ENCODE results near the gene HDAC4.

The HDAC4 gene

DNA sequence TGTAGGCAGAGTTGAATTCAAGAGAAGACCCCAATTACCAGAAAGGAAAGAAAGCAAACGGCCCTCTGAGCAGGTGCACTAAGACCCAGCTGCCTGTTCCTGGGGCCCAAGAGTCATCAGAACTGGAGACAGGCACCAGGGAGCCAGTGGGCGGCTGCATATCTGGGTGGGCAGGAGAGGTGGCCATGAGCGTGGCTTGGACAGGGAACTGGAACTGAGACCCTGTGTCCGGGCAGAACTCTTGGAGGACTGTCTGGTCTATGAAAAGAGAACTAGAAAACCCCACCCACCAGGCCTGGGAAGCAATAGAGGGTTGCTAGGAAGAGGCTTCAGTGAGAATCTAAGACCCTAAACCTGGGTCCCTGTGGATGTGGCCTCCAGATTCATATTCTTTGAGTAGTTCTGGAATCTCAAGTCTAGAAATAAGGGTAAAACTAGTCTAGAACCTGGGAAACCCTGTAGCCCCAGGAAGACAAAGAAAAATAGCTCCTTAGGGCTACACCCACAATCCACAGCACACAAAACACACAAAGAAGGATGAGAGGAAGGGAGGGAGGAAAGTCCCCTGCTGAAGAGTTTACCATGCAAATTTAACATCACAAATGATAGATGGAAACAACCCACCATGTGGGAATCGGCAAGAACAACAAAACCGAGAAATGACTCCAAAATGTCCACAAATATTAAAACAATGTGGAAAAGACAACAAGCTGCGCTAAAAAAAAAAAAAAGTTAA lies 147.0 kb downstream of the HDAC4 start:
- DNase-seq (ENCODE audit: low read depth): no peak

DNA sequence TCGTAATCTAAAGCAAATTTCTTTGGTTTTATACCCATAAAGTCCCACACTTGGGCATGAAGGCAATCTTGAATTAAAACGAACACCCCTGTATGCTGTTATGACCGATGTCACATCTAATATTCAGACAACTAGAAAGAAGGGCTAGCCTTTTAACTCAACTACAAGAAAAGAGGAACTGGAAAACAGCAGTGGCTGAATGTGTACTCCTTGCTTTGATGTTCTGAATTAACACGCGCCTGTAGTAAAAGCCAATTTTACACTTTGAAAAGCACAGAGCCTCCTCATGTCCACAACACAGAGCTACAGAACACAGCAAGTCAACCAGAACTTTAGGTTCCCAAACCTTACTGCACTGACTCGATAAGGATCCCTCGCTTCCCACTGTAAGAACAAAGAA lies 147.6 kb downstream of the HDAC4 start:
- DNase-seq (ENCODE audit: low read depth): no peak

DNA sequence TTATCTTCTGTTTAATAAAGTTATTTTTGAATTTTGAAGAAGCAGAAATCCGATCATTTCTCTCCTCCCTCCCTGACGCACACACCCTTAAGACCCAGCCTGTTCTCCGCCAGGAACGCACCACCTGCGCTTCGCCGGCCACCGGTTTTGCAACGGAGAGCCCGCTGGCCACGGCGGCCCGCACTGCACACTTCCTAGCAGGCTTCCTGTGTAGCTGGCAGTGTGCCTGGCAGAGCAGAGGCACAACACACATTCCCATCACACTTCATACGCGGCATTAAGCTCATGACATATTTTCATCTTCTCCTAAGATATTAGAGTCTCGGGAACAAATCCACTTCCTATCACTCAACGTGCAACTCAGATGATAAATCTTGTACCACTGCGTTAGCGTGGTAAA lies 148.0 kb downstream of the HDAC4 start:
- DNase-seq (ENCODE audit: low read depth): no peak

DNA sequence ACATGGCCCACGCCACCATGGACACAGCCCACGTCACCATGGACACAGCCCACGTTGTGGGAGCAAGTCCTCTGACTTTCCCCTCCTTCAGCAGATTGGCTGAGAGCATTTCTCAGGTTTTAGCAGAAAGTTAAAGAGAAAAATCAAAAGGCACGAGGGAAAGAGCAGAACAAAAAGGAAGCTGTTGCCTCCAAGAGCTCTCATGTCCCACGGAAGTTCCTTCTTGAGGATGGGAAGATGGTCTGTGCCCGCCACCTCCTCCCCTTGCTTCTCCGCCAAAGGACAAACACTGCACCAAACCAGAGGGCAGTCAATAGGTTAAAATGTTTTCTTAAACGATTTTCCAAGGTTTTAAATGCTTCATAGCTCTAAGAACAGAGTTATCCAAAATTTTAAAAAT lies 148.4 kb downstream of the HDAC4 start:
- DNase-seq (ENCODE audit: low read depth): no peak

DNA sequence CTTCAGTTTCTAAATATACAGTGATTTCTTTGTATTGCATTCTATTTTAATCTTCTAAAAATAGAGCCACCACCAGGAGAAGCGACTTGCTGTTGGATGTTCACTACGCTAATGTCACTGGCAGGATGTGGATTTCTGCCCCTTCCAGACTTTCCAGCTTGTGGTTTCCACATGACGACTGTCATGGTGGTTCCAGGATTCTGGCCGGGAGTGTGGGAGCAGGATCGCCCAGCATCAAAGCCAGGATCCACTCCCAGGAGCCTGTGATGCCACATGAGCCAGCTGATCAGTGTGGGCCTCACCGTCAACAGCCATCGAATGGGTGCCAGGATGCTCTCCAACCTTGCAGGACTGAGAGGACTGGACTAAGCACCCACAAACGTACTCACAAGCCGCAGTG lies 148.8 kb downstream of the HDAC4 start:
- DNase-seq (ENCODE audit: low read depth): no peak

DNA sequence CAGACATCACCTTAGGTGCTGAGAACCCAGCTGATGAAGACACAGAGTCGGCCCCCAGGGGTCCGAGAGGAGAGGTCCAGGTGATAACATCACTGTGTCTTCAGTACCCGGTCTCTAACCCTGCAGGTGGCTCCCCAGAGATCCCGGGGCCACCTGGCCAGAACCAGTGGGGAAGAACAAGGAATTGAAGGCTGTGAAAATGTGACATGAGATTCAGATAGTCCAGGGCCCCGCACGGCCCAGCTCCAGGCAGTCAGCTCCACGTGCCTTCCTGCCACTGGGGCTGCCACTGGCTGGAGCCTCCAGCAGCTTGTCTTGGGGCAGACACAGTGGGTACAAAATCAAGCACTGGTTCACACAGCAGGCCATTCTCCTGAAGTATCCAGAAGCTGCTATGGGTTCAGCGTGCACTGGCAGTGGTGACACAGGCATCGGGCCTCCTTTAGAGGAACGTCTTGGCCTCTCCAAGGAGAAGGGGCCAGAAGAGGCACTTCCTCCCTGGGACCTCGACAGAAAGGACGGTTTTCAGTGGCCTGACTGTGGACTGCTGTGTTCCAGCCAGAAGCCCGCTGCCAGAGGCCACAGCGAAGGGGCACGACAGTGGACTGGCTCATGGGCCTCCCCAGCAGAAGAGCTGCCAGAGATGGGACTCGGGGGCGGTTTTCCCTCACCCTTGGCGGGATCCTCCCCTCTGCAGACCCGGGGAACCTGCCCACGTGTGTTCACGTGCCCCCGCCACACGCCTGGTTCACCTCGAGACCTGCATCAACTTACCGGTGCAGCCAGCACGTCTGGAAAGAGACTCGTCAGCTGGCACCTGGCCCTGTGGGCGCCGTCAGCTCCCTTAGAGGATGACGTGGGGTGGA lies 150.4 kb downstream of the HDAC4 start:
- no peak for DNase-seq (ENCODE audit: low read depth)

DNA sequence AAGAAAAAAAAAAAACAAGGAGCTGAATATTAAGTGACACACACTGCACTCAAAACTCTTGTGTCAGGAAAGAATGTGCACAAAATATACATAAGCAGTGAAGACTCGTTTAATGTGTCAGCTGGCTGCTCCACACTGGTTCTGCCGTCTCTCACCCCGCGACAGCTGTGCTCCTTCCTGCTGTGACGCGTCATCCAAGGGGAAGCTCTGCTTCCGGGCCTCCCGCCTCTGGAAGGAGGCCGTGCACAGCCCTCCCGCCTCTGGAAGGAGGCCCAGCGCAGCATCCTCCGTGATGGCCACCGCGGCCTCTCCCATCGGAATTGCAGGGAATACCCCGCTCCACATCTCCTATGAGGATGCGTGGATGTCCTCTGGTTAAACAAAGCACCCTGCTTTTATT lies 151.0 kb downstream of the HDAC4 start:
- no peak for DNase-seq (ENCODE audit: low read depth)

DNA sequence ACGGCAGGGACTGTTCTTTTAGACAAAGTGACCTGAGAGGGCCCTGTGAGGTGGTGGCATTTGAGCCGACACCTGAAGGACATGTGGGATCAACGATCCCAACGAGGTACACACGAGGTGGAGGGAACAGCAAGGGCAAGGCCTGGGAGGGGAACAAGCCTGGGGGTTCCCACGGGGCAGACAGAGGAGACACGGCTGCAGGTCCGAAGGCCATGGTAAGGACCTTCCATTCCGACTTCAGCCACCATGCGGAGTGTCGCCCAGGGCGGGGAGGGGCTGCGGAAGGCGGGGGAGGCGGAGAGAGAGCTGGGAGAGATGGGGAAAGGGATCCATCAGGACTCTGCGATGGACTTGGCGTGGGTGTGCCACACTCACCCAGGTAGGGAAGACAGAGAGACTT lies 151.8 kb downstream of the HDAC4 start:
- no peak for DNase-seq (ENCODE audit: low read depth)

DNA sequence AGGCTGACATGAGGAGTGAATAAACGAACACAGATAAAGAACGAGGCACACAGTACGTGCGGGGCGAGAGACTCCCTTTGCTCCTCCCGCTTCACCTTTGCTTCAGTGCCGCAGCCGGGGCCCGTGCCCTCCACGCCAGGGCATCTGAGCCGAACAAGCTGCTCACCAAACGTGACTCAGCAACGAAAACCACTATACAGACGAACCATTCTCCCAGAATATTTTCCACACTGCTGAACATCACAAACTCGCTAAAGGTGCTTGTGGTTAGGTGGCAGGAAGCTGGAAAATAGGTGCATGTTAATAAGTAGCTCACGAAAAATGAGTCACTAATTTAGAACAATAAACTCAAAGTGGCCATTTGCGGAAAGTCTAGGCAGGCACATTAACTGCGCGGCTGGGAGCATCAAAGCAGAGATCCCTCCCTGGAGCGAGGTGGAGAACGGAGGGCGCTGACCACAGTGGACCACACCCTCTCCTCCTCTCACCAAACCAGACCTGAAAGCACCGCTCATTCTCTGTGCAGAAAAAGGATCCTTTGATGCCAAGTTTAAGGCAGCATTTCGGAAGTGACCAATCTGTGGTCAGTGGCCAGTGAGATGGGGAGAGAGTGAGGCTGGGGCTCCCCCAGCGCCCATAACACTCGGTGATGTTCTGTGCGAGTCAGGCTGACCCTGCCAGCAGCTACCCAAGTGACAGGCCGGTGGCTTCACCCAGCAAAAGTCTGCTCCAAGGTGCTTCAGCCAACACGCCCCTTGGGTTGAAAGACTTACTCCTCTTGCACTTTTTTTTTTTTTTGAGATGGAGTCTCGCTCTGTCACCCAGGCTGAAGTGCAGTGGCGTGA lies 153.2 kb downstream of the HDAC4 start:
- no peak for DNase-seq (ENCODE audit: low read depth)

DNA sequence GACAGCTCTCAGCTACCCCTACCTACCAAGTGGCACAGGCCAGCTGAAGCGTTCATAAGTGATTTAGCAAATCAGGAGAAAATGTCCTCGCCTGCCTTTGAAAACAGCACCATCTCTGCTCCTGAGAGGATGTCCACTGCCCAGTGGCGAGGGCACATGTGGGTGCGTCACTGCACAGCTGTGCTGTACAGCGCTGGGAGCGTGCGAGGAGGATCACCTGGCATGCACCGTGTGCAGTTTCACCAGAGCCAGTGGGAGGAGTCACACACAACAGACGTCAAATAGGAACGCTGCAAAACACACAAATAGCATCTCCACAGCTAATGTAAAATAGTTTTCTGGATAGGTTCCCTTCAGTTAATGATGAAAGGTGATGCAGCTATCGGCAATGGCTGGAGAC lies 154.1 kb downstream of the HDAC4 start:
- DNase-seq (ENCODE audit: low read depth): no peak

DNA sequence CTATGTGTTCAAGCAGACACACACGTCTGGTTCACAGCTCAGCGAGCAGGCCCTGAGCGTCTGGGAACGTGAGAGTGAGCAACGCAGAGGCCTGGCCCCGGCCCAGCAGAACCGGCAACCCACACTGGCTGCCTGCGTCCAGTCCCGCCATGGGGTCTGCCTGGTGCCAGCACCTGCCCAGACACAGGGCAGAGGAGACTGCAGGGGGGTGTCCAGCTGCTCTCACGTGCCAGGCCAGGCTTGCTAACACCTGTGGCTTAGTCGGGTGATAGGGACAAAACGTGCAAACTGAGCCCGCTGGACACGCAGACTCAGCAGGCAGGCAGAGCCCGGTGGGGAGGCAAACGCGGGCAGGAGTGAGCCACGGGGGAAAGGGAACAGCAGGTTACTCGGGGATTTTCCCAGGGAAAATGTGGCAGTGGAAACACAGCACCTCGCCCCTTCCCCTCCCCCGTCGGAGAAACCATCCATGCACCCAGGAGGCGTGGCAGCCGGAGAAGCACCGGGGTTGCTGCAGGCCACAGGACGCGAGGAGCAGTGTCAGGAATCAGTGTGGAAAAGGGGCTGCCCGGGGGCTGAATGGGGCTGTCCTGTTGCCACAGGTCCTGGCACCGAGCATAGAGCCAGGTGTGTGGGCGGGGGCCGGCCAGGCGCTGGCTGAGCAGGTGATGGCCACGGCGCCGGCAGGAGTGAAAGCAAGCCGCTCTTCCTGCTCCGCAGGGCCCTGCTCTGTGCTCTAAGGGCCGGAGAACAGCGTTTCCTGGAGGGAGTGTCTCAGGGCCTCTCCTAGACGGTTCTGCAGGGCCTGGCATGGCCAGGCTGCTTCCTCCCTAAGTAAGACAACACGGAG lies 154.7 kb downstream of the HDAC4 start:
- no peak for DNase-seq (ENCODE audit: low read depth)

DNA sequence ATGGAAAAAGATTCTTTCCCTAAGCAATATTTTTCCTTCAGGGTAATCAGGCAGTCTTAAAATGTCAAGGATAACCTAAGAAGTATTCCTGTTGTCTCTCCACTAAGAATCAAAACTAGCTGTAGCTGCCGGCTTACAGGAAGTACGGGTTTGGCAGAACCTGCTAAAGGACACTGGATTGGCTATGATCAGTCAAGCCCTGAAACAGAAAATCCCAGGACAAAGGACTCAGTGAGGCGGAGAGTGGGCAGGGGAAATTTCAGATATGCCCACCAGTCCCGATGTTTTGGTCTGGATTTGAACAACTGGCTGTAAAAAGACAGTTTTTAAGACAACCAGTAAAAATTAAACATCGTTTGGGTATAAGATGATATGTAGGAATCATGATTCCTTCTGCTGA lies 155.7 kb downstream of the HDAC4 start:
- no peak for DNase-seq (ENCODE audit: low read depth)

DNA sequence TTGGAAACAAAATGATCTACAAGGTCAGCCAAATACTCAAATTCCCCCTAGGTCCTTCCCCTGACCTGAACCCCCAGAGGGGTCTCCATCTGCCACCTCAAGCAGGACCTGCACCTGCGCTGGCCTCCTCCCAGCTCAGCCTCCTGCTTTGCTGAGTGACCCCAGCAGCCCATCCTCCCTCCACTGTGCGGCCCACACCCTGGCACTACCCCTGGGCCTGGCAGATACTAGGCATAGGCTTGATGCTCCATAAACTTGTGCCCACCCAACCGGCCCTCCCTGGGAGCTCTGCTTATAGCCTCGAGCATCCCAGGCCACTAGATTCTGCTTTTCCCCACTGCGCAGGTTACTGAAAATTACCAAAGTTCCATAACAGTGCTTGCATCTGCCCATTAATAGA lies 156.2 kb downstream of the HDAC4 start:
- no peak for DNase-seq (ENCODE audit: low read depth)

DNA sequence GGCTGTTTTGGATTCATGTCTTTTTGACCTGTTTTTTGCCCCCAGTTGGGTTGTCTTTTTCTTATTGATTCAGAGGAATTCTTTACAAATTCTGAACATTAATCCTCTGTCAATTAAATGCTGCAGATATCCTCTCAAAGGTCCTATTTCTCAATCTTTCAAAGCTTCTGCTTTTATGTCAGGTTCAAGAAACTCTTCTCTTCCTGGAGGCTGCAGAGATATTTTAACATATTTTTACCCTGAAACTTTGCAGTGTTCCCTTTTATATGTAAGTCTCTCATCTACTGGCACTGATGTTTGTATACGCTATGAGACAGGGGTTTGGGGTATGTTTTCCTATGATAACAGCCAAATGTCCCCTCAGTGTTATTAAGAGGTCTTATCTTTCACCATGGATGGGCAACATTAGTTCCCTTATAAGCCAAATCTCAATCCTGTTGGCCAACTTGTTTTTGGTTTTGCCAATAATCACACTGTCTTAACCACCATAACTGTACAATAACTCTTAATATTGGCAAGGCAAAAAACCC lies 159.3 kb downstream of the HDAC4 start:
- no peak for DNase-seq (ENCODE audit: low read depth)

DNA sequence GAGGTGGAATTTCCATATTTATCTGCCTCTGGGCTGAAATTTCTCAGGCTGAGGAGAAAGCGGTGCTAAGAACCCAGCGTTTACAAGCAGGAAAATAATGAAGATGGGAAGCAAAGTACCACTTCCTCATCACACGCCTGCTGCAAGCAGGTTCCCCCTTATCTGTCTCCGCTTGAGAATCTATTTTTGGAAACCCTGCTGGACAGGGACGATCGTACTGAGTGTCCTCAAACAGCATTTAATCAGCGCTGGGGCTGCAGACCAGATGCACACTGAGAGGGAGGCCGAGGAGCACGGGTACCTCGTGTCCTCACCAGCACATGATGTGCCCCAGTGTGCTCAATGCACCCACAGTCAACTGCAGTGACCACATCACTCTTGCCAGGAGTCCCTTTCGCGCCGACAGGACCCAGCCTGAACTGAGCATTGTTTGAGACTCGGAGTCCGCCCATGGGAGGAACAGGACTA lies 160.4 kb downstream of the HDAC4 start:
- no peak for DNase-seq (ENCODE audit: low read depth)

DNA sequence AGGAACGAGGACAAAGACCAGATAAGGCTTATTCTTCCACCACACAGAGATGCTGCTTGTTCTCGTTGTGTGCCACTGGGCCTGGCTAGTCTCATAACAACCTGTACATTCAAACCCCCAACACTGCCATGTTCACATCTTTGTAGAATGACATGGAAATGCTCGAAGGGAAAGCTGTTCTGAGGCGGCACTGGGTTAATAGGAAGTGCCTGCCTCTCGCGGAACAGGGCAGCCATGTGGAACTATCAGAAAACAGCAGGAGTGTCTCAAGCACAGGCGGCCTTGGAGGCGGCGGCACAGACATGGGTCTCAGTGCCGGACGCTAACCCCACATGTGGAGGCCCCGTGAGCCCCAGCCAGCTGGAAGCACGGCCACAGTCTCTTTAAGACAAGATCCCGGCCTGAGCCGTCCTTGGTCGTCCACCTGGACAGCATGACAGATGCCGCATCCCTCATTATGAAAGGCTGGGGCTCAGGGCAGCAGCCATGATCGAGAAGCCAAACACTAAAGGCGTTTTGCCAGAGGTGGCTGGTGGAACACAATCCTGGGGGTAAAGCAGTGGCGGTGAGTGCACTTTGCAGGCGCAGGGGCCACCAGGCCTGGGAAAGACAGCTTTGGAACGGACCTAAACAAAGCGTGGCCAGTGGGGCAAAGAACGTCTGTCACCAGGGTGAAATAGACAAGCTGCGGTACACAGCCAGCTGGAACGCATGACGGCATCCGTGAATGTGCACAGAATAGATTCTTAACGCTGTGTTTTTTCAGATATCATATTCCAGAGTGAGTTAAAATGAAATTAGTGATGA lies 161.0 kb downstream of the HDAC4 start:
- no peak for DNase-seq (ENCODE audit: low read depth)

DNA sequence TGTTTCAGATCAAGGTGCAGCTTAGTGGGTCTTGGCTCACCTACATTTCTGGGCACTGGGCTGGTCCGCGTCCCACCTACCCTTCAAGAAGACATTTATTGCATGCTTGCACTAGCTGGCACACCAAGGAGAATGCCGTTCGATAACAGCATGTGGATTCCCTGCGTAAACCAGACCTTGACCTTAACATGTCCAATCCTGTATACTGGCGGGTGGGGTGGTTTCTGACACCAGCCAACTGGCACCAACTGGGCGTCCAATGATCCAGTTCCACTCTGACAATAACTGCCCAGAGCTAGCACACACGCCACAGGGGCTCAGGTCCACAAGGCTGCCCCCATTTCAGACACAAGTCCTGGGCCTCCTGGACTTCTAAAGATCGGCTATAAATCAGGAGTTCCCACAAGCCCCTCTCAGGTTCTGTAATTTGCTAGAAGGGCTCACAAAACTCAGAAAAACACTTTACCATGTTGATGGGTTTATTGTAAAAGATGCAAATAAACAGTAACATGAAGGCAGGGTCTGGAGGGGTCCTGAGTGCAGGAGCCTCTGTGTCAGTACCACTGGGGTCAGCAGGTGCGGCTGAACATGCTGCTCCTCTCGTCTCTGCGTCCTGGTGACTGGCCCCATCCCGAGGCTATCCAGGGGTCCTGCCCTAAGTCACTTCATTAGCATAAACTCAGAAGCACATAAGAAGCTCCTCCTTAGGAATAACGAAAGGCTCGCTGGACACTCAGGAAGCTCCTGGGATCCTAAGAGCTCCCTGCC lies 161.8 kb downstream of the HDAC4 start:
- no peak for DNase-seq (ENCODE audit: low read depth)

DNA sequence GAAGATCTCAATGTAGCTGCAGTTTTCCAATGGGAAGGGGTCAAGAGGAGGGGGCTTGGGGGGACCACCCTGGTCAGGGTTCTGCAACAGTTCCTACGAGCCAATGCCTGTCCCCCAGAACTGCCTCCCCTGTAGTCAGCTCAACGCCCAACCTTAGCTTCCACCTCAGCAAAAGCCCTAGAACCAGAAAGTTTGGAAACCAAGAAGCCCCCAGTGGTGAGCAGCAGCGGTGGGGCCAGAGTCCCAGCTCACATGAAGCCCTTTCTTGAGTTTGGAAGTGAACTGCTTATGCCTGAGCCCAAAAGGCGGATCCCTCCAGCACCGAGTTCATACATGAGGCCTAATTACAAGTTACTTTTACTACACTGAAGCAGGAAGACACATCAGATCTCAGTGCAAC lies 162.4 kb downstream of the HDAC4 start:
- DNase-seq (ENCODE audit: low read depth): no peak

DNA sequence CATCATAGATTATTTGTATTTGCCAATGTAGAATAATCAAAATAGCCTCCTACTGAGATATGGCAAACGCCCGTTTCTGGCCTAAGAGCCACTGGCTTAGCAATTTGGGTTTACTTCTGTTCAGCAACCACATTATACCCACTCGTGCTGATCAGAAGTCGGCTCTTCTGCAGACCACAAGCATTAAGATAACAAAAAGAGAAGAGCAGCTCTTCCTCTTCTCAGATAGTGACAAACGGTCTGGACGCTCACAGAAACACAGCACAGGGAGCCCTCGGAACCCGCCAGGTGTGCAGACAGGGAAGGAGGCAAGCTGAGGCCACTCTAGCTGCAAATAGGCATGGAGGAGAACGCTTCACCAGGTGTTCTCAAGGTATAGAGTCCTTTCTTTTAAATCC lies 164.0 kb downstream of the HDAC4 start:
- no peak for DNase-seq (ENCODE audit: low read depth)
